HAP-1 (cell line): ENCODE data around the gene CCDC33.

Source experiments
- DNase-seq, 2 experiments: peaks; one replicate each; pipeline ENCODE4 v3.0.0-alpha.2; 2016 to 2020; ENCODE audit warnings: low spot score in 2 of 2
- H3K27me3 ChIP-seq: fragments of 250-450 bp; sonication (Bioruptor Pico); 2 replicates; pipeline ENCODE4 v1.5.1; 2020; ENCODE audit warnings: low read depth, mild to moderate bottlenecking, moderate library complexity
- H3K36me3 ChIP-seq: fragments of 250-450 bp; sonication (Bioruptor Pico); replicated peaks from 2 replicates; pipeline ENCODE4 v1.5.1; 2020; ENCODE audit warnings: mild to moderate bottlenecking
- H3K4me1 ChIP-seq: fragments of 250-450 bp; sonication (Bioruptor Pico); 2 replicates; pipeline ENCODE4 v1.5.1; 2020; ENCODE audit warnings: mild to moderate bottlenecking
- H3K4me3 ChIP-seq: fragments of 250-450 bp; sonication (Bioruptor Pico); 2 replicates; pipeline ENCODE4 v1.5.1; 2020; ENCODE audit warnings: mild to moderate bottlenecking, moderate library complexity
- H3K9me3 ChIP-seq: fragments of 250-450 bp; sonication (Bioruptor Pico); 2 replicates; pipeline ENCODE4 v1.5.1; 2020; ENCODE audit warnings: mild to moderate bottlenecking, moderate library complexity
- in situ Hi-C: fragments of 300-500 bp; cut with MboI; formaldehyde crosslinking; loops from 3 replicates; pipeline ENCODE4 v1.14.3; 2020; ENCODE audit warnings: low sequenced_read_pairs, inconsistent platforms, mixed read lengths

The CCDC33 gene

DNA sequence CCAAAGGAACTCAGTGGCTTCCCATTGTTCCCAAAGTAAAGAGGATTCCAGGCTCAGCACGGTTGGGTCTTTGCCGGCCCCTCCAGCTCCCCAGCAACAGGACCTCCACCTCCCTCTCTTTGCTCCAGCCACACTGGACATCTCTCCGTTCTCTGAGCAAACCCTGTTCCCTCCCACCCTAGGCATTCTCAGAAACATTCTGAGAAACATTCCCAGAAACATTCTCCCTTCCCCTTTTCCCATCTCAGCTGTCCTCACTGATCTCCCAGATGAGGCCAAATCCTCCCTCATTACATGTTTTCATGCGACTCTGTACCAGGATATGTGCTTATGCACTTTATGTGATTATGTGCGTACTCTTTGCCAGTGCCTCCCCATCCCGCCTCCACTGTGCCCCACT is 14.1 kb downstream of the CCDC33 start:
- H3K27me3 ChIP-seq: peaks cover 33% of the 10 kb centered on the region
- in situ Hi-C loops: no loop called here

DNA sequence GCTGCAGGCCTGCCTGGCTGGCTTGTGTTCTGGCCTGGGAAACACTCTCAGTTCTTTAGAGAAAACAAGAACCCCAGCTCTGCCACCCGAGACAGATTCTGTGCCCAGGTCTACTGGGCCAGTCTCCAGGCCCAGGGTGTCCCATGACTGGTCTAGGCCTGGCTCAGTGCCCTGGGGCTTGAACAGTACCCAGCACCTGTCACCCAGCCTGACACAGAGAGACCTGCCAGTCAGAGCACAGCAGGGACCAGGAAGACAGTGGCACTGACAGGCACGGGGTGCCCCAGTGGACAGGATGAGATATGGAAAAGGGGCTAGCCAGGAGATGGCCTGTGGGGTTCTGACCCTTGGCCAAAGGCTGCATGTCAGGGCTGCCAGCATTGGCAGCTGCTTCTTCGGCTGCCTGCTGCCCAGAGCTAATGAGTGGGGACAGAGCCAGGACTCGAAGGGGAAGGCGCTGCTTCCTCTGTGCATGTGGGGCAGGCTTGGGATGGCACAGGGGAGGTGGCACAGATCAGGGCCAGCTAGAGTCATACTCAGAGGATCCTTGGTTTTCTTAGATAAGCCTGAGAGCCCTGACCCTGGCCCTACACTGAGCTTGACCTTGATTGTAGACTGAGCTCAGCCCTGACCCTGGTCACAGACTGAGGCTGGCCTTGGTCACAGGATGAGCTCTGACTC is 15.1 kb downstream of the CCDC33 start:
- peaks cover 42% of the 10 kb centered on the region for H3K27me3 ChIP-seq

More for the DNA sequence above, 14.1 kb downstream of the CCDC33 start:
- Histone ChIP-seq H3K4me1 (no peaks in the 10 kb centered on the region; the same call in 1 of the 2 replicates), H3K36me3 (no peaks in the 10 kb centered on the region), H3K4me3 (no peak overlapping the region), H3K9me3 (no peaks in the 10 kb centered on the region)
- DNase-seq: no peak

DNA sequence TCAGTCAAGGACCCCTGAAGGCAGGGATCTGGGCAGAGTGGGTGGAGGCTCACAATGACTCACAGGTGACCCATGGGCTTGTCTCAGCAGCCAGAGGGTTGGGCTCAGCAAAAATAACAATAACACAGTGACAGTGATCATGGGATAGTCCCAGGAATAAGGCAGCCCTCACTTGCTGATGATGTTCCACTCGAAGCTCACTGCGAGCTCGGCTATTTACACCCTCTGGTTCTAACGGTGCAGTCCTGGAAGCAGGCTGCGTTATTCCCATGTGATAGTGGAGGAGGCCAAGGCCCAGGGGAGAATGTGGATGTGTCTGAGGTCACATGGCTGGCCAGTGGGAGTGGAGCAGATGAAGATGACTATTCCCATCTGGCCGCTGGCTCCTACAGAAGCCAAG is 16.2 kb downstream of the CCDC33 start:
- in situ Hi-C loops: no loop called here
- H3K4me1 ChIP-seq: no peaks in the 10 kb centered on the region
- H3K27me3 ChIP-seq: peaks cover 51% of the 10 kb centered on the region
- H3K36me3 ChIP-seq: no peaks in the 10 kb centered on the region
- DNase-seq: no peak
- no peaks in the 10 kb centered on the region for H3K9me3 ChIP-seq
- H3K4me3 ChIP-seq: no peak overlapping the region

More for the DNA sequence above, 15.1 kb downstream of the CCDC33 start:
- Histone ChIP-seq H3K36me3 (no peaks in the 10 kb centered on the region), H3K9me3 (no peaks in the 10 kb centered on the region), H3K4me3 (no peak overlapping the region), H3K4me1 (no peaks in the 10 kb centered on the region)
- in situ Hi-C loops: no loop called here
- no peak for DNase-seq

DNA sequence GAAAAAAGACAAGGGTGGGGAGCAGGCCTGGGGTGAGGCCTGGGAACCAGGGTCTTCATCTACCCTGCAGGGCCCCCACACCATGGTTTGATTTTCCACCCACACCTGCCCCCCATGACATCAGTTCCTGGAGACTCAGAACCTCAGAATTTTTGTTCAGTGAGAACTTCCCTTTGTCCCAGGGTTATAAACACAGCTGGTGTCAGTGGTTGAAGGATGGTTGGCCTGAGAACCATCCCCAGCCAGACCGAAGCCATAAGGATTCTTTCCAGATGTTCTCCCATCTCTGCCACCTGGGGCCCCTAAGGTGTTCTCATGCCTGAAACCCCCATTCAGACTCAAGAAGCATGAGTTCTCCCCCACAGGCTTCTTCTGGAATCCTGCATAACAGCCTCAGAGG is 16.6 kb downstream of the CCDC33 start:
- Histone ChIP-seq H3K36me3 (no peaks in the 10 kb centered on the region), H3K4me3 (no peak overlapping the region), H3K9me3 (no peaks in the 10 kb centered on the region), H3K27me3 (peaks cover 55% of the 10 kb centered on the region), H3K4me1 (no peaks in the 10 kb centered on the region)
- DNase-seq: no peak
- in situ Hi-C loops: no loop called here

DNA sequence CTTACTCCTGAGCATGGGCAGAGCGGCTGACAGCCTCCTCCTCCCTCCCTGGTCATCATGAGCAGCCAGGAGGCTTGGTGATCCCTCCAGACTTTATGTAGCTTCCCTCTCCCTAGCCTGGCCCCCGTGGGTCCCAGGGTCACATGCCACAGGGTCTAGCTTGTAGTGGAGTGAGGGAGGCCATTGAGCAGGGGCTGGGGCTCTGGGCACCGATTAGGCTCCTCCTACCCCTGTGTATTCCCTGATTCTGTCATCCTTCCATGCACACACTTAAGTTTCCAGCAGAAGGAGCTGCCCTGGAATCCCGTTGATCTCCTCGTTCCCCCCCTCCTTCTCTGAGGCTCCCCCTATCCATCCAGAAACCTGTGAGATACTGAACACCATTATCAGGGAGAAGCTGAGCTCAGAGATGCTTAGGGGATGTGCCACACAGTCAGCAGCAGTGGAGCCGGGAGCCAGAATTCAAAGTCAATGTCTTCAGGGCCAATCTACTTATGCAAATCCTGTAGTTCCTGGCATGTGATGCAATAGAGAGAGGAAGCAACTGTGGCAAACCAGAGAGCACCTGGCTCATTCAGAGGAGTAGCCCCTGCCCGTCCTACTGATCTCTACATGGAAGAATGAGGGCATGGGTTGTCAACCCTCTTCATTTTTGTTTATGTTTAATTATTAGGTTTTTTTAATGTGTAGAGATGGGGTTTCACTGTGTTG is 17.2 kb downstream of the CCDC33 start:
- no peak for DNase-seq
- H3K27me3 ChIP-seq: peaks cover 61% of the 10 kb centered on the region
- no peaks in the 10 kb centered on the region for H3K4me1 ChIP-seq
- in situ Hi-C loops: no loop called here
- no peaks in the 10 kb centered on the region for H3K9me3 ChIP-seq
- H3K4me3 ChIP-seq: no peak overlapping the region
- no peaks in the 10 kb centered on the region for H3K36me3 ChIP-seq

DNA sequence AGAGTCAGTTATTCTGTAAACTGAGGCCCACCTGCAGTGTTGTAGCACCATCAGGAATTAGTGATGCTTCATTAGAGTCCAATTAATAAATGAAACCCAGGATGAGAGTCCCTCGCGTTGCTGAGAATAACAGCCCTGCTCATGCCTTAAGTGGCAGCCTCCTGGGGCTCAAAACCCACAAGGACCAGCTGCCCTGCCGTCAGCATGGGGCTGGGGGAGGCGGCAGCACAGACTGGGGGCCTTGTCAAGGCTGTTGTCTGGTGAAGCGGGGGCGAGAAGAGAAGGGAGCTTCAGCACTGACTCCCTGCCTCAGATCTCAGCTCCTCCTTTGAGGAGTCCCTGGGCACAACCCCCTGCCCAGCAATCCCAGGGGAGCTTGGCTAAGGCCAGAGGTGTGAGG is 21.0 kb downstream of the CCDC33 start:
- Histone ChIP-seq H3K4me3 (no peak overlapping the region), H3K36me3 (no peaks in the 10 kb centered on the region), H3K9me3 (no peaks in the 10 kb centered on the region), H3K4me1 (no peaks in the 10 kb centered on the region), H3K27me3 (peaks cover 90% of the 10 kb centered on the region)
- DNase-seq: no peak
- in situ Hi-C loops: no loop called here

DNA sequence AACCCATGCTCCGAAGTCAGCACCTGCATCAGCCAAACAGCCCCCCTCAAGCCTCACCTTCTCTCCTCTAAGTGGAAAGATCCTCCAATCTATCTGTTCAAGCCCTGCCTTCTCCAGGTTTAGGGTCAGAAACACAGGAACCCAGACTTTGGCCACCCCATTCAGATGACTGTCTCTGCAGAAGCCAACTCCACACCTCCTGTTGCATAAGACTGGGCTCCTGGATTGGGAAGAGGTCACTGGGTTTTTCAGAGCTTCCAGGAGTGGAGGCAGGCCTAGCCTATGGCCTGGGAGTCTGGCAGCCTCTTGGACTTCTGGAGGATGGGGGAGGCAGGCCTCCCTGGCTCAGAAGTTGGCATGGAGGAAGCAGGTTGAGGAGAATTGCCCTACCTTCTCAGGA is 21.5 kb downstream of the CCDC33 start:
- DNase-seq: no peak
- Histone ChIP-seq H3K9me3 (no peaks in the 10 kb centered on the region), H3K36me3 (no peaks in the 10 kb centered on the region), H3K4me3 (no peak overlapping the region), H3K4me1 (no peaks in the 10 kb centered on the region), H3K27me3 (peaks cover 92% of the 10 kb centered on the region)
- in situ Hi-C loops: no loop called here

DNA sequence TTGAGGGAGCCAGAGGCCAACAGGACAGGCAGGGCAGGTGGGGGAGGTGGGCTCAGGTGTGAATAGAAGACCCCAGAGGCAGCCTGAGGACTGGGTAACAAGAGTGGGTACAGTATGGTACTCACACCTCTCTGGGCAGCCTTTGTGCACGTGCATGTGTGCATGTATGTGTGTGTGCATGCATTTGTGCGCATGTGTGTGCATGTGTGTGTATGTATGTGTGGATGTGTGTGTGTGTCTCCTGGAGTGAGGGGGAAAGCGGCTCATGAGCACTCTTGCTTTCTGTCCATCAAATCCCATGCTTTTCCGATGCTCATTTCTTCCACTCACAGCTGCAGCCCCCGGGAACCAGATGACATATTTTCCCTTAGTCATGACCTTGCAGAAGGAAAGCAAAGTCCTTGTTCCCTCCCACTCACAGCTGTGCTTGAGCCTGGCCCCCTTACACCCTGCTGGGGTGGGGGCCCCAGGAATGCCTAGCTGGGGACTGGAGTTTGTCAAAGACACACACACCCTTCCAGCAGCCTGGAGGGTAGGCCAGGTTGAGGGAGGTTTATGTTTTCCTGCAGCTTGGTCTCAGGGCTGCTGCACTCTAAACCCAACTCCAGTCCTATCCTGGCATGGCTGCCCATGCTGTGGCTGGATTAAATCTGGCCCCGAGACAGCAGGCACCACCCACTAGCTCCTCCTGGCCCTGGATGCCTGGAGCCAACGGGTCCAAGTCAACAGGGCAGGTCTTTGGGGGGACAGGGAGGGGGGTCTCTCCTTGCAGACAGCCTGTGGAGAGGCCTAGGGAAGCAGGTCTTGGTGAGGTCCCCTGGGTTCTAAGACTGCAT is 22.5 kb downstream of the CCDC33 start:
- Histone ChIP-seq H3K4me1 (no peaks in the 10 kb centered on the region), H3K4me3 (no peak overlapping the region), H3K27me3 (peaks cover 93% of the 10 kb centered on the region), H3K9me3 (no peaks in the 10 kb centered on the region), H3K36me3 (no peaks in the 10 kb centered on the region)
- no peak for DNase-seq
- in situ Hi-C loops: no loop called here

DNA sequence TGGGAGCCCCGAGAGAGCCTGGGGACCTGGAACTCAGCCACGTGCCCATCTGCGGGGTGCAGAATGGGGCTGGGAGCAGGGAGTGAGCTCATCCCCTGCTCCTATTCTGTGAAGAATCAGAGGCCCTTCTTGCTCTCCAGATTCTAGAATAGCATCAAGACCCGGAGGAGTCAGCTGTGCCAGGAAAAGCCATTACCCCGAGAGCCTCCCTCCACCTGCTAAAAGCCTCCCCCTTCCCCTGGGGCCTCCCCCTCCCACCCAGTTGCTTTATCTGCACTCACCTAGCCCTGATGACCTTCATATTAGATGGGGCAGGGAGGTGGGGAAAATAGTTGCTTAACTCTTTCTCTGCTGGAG is 23.1 kb downstream of the CCDC33 start:
- Histone ChIP-seq H3K36me3 (no peaks in the 10 kb centered on the region), H3K4me3 (no peak overlapping the region), H3K4me1 (no peaks in the 10 kb centered on the region), H3K27me3 (peaks cover 89% of the 10 kb centered on the region), H3K9me3 (no peaks in the 10 kb centered on the region)
- in situ Hi-C loops: no loop called here
- no peak for DNase-seq

DNA sequence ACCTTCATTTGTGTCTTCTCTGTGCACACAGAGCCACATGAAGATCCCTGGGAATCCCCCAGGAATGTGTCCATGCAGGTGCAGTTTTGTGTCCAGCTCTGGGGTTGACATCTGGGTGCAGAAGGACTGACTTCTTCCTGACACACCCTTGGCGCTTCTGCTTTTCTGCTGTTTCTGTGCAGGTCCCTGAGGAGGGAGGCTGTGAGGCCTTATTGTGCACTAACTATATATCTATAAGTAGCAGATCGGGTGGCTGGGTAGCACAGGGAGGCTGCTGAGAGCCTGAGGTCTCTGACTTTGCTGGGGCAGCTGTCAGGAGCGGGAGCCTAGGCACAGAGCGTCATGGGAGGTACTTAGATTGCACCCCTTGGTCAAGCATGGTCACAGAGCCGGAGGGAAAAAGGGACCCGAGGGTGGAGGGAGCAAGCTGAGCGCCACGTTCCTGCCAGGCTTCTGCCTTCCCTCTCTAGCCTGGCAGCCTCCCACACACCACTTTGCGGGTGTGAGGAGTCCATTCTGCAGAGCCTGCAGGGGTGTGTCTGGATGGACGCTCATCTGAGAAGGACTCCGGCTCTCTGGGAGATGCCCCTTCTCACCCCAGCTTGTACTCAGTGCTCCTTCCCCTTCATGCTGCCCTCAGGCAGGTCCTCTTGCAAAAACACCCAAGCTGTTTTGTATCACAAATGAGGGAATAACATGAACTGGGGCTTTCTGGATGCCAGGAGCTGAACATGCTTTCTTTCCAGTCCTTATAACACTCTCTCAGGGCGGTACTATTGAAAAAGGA is 23.9 kb downstream of the CCDC33 start:
- Histone ChIP-seq H3K27me3 (peaks cover 91% of the 10 kb centered on the region), H3K36me3 (no peaks in the 10 kb centered on the region), H3K9me3 (peaks cover 2% of the 10 kb centered on the region; the same call in 1 of the 2 replicates), H3K4me1 (no peaks in the 10 kb centered on the region), H3K4me3 (no peak overlapping the region)
- DNase-seq: no peak
- in situ Hi-C loops: no loop called here

DNA sequence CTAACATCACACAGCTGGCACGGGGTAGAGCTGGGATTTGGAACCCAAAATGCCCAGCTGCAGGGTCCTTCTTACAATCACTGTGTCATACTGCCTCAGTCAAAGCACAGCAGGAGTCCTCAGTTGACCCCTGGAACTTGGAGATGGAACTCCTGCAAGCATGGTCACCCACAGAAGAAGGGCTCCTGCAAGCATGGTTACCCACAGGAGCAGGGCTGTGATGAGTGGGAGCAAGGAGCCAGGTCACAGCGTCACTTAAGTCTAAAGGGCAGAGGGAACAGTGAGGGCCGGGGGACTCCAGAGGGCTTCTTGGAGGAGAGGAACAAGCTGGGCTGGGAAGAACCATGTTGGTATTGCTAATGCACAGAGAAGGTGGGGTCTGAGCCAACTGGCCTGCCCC is 24.9 kb downstream of the CCDC33 start:
- no peak overlapping the region for H3K4me3 ChIP-seq
- no peak for DNase-seq
- peaks cover 2% of the 10 kb centered on the region; the same call in 1 of the 2 replicates for H3K9me3 ChIP-seq
- no peaks in the 10 kb centered on the region for H3K4me1 ChIP-seq
- H3K36me3 ChIP-seq: no peaks in the 10 kb centered on the region
- peaks cover 91% of the 10 kb centered on the region for H3K27me3 ChIP-seq
- in situ Hi-C loops: no loop called here

DNA sequence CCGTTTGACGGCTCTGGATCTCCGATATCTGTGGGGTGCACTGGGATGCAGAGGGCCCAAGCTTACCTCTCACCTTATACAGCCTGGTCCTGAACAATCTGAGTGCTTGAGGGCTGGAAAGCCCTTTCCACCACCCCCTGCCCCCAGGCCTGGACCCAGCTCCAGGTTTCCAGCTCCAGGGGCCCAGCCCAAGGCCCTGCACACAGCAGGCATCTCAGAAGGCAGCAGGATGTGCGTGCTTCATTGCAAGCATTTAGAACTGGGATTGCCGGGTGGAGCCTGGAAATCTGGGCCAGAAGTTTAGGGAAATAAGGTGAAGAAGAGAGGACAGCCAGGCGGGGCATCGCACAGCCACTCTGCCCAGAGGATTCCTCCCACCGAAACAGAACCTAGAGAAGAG is 25.6 kb downstream of the CCDC33 start:
- peaks cover 92% of the 10 kb centered on the region for H3K27me3 ChIP-seq
- no peak for DNase-seq
- H3K36me3 ChIP-seq: no peaks in the 10 kb centered on the region
- H3K4me3 ChIP-seq: no peak overlapping the region
- in situ Hi-C loops: no loop called here
- H3K4me1 ChIP-seq: no peaks in the 10 kb centered on the region
- peaks cover 2% of the 10 kb centered on the region; the same call in 1 of the 2 replicates for H3K9me3 ChIP-seq

DNA sequence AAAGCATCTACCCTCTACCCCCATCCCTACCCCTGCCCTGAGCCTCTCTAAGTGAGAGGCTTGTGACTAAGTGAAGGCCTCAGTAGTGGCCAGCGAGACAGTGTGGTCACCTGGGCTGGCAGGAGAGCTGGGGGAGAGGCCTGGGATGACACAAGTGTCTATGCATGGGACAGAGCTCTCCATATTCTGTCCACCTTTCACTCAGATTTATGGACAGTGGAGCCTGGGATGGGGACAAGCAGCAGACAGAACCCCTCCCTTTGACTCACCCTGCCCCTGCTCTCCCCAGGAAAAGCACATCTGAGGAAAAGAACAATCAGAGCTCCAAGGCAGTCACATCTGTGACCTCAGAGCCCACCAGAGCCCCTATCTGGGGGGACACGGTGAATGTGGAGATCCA is 26.0 kb downstream of the CCDC33 start:
- in situ Hi-C loops: no loop called here

More for the DNA sequence above, 26.0 kb downstream of the CCDC33 start:
- no peaks in the 10 kb centered on the region for H3K4me1 ChIP-seq
- DNase-seq: no peak
- no peak overlapping the region for H3K4me3 ChIP-seq
- H3K36me3 ChIP-seq: no peaks in the 10 kb centered on the region
- H3K9me3 ChIP-seq: peaks cover 2% of the 10 kb centered on the region; the same call in 1 of the 2 replicates
- peaks cover 92% of the 10 kb centered on the region for H3K27me3 ChIP-seq
